Measurements from ENCODE around the gene SPO11. TPM values are rescaled to one million over a fixed set of nuclear protein-coding genes. Genes with fewer than 3 reads are reported as not detected.
A peak's percentile ranks its signal among the peaks of the same experiment; 100 is the strongest.

SPO11 gene
- total and polyA plus RNA-seq, 7 donors, result not detected

- peaks cover 0 to 31% of the 10 kb centered on the region in 2 donors for H3K36me3 ChIP-seq (ENCODE audit: insufficient read depth in 1 of 2, low read depth in 1 of 2)
- peak; percentile 39 to 74 for DNase-seq
- H3K4me3 ChIP-seq, result peak overlapping the region; percentile 77
- no peak for ATAC-seq
- WGBS, 3 donors, result 1 to 4% (median 3%) methylated on average over 29 to 96 of the region's 98 CpGs
- H3K27ac ChIP-seq, result peak overlapping the region; percentile 92
- no peaks in the 10 kb centered on the region for H3K27me3 ChIP-seq (ENCODE audit: insufficient read depth in 3 of 3, low read length in 2 of 3)
- H3K4me1 ChIP-seq, result peaks cover 42% of the 10 kb centered on the region
- intact Hi-C loops (cut with DNase I), result no loop called here
- no peak for TF ChIP-seq CTCF (IDR thresholded peaks at IDR 0.05)
- no peaks in the 10 kb centered on the region for H3K9me3 ChIP-seq
Measured at GRCh38 chr20:57391439-57392301, 62.1 kb downstream of the SPO11 start.

- no peak for TF ChIP-seq CTCF (IDR thresholded peaks at IDR 0.05)
- H3K27me3 ChIP-seq (ENCODE audit: insufficient read depth in 3 of 3, low read length in 2 of 3), result no peaks in the 10 kb centered on the region
- peak overlapping the region; percentile 77 for H3K4me3 ChIP-seq
- intact Hi-C loops (cut with DNase I), result no loop called here
- 17 to 36% (median 21%) methylated on average over 26 to 33 of the region's 33 CpGs for WGBS, 3 donors
- peak overlapping the region; percentile 92 for H3K27ac ChIP-seq
- H3K4me1 ChIP-seq, result peaks cover 51% of the 10 kb centered on the region
- H3K9me3 ChIP-seq, result no peaks in the 10 kb centered on the region
- DNase-seq, result peak; percentile 46 to 78
- ATAC-seq, result peak in 3 of 4 donors; percentile 22 to 41 (median 30)
- peaks cover 0 to 42% of the 10 kb centered on the region in 2 donors for H3K36me3 ChIP-seq (ENCODE audit: insufficient read depth in 1 of 2, low read depth in 1 of 2)
Measured at GRCh38 chr20:57392512-57393271, 63.1 kb downstream of the SPO11 start.

Other genes with a start within 250 kb of the SPO11 start
- not detected for gene BMP7, start 63.2 kb upstream of the SPO11 start, total RNA-seq
- under 1 TPM in 2 of 3 donors, not detected in 1; 0.03 TPM for gene BMP7, start 63.2 kb upstream of the SPO11 start, polyA plus RNA-seq
- gene RAE1, start 21.5 kb downstream of the SPO11 start, total RNA-seq, result 10 to 100 TPM in 3 of 4 donors, 1 to 10 TPM in 1; 9.1 to 17.3 (median 14.4) TPM
- gene RAE1, start 21.5 kb downstream of the SPO11 start, polyA plus RNA-seq, result 10 to 100 TPM; 13.9 to 23.6 (median 18.9) TPM
- gene RBM38, start 61.6 kb downstream of the SPO11 start, total RNA-seq, result 100 to 1,000 TPM in 2 of 4 donors, 10 to 100 TPM in 2; 73.2 to 202 (median 93.0) TPM
- gene RBM38, start 61.6 kb downstream of the SPO11 start, polyA plus RNA-seq, result 100 to 1,000 TPM; 135 to 308 (median 144) TPM
- not detected for gene CTCFL, start 195.3 kb downstream of the SPO11 start, total RNA-seq
- not detected for gene CTCFL, start 195.3 kb downstream of the SPO11 start, polyA plus RNA-seq
- gene PCK1, start 231.3 kb downstream of the SPO11 start, total RNA-seq, result under 1 TPM; 0.26 to 0.63 (median 0.38) TPM
- under 1 TPM; 0.24 to 0.81 (median 0.53) TPM for gene PCK1, start 231.3 kb downstream of the SPO11 start, polyA plus RNA-seq

Data from psoas muscle (tissue), 8 donors.